Measurements from ENCODE around the gene MANSC4. TPM values are rescaled to one million over a fixed set of nuclear protein-coding genes. Genes with fewer than 3 reads are reported as not detected.
"Not testable (repeated sequence)": the region's sequence is repeated elsewhere in the genome, so short reads cannot be mapped to it uniquely, and the experiment has no call there.

MANSC4 gene
- total RNA-seq, 2 experiments from 2014 or later, result not detected

DNA sequence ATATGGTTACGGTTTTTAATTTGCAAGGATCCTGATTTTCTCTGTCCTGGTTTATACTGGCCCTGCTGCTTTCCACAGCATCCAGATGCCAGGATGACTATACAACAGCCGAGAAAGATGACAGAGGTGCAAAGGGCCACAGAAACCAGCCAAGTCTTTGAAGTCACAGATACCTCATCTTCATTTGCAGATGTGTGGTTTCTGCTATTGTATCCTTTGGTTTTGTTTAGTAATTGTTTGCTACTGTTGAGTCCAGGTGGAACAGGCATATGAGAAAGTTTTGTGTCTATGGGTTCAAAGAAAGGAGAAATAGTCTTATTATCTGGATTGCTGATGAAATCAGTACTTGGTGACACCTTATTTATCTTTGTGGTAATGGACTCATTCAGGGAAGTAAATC lies 17.3 kb downstream of the MANSC4 start:
- H3K27ac Mint-ChIP-seq, result no peak overlapping the region
- no peak overlapping the region for H3K4me3 Mint-ChIP-seq
- no peaks in the 10 kb centered on the region for H3K9me3 Mint-ChIP-seq
- peaks cover 19% of the 10 kb centered on the region for H3K4me1 Mint-ChIP-seq
- H3K36me3 Mint-ChIP-seq, result peaks cover 2% of the 10 kb centered on the region
- no peaks in the 10 kb centered on the region for H3K27me3 Mint-ChIP-seq
- peak; percentile 72 for ATAC-seq (ENCODE audit: low read depth)
- DNase-seq, result no peak
- POLR2A ChIA-PET, result no interaction called here

DNA sequence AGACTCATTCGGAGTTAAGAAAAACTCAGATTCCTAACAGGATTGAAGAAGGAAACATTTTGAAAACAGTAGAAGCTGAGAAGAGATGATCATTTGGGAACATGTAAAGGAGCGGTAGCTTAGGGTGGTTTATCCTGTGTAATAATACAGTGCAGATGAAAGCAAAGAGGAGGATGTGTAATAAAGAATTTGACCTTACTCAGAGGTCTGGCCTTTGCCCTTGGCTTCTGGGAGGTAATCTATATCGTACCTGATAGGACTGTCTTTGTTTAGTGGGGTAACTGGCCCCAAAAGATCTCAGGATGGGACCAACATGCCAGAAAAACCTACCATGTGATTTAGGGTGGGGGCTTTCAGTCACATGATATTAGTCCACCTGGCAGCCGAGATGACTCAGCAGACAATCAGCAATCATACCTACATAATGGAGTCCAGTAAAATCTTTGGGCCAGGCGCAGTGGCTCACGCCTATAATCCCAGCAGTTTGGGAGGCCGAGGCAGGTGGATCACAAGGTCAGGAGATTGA lies 23.3 kb downstream of the MANSC4 start:
- POLR2A ChIA-PET, result no interaction called here
- ATAC-seq (ENCODE audit: low read depth), result no peak
- Mint-ChIP-seq H3K36me3 (peaks cover 14% of the 10 kb centered on the region), H3K27ac (no peak overlapping the region), H3K4me1 (peaks cover 2% of the 10 kb centered on the region), H3K9me3 (no peaks in the 10 kb centered on the region), H3K4me3 (no peak overlapping the region), H3K27me3 (no peaks in the 10 kb centered on the region)
- no peak for DNase-seq

DNA sequence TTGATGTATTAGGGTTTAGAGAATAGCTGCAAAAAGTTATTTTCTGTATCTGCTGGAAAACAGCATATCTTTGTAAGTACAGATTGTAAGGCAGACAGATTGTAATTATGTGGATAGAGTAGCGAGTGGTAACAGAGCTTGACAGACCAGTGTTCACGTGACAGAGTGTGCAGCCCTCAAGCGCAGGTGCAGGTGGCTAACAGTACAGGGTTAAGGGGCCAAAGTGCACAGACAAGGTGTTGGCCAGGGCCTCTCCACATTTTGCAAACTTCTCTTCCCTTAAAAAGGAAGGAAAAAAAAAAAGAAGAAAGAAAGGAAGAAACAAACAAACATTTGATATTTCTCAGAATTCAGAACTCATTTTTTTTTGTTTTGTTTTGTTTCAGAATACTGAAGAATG lies 25.2 kb downstream of the MANSC4 start:
- POLR2A ChIA-PET, result interaction anchor here (1.3 kb wide), 1 partner anchor 26 kb away, joined by 3 read pairs; no protein-coding TSS in a partner anchor
- H3K27ac Mint-ChIP-seq, result no peak overlapping the region
- H3K4me1 Mint-ChIP-seq, result no peaks in the 10 kb centered on the region

DNA sequence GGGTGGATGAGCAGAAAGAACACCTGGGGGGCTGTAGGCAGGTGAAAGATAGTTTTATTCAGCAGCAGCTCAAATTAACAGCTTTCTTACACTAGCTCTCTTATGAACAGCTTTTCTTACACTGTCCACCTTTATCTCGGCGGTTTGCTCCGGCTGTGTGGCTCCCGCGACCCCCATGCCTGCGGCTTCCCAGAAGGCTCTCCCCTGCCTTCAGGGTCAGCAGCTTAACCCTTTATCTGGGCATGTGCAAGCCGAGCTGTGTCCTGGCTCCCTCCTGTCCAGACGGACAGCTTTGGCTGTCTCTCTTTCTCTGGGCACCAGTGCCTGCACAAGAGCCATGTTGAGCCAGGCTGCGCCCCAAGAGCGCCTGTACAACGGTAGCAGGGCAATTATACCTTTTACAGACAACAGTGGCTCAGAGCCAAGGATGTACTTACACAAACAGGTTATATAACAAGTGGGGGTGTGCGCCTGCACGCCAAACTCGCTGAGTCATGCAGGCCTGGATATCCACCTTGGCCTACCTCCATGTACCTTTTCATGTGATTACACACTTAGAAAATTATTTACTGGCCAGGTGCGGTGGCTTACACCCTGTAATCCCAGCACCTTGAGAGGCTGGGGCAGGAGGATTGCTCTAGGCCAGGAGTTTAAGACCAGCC lies 28.5 kb downstream of the MANSC4 start:
- no peaks in the 10 kb centered on the region for H3K27me3 Mint-ChIP-seq
- no peak overlapping the region for H3K27ac Mint-ChIP-seq
- DNase-seq (no peak), ATAC-seq (ENCODE audit: low read depth) (no peak)
- no peak overlapping the region for H3K4me3 Mint-ChIP-seq
- POLR2A ChIA-PET, result no interaction called here
- no peaks in the 10 kb centered on the region for H3K9me3 Mint-ChIP-seq
- peaks cover 3% of the 10 kb centered on the region for H3K4me1 Mint-ChIP-seq
- H3K36me3 Mint-ChIP-seq, result peaks cover 12% of the 10 kb centered on the region

More for the DNA sequence above, 25.2 kb downstream of the MANSC4 start:
- Mint-ChIP-seq H3K4me3 (no peak overlapping the region), H3K36me3 (peaks cover 14% of the 10 kb centered on the region), H3K27me3 (no peaks in the 10 kb centered on the region), H3K9me3 (no peaks in the 10 kb centered on the region)
- DNase-seq, result no peak
- no peak for ATAC-seq (ENCODE audit: low read depth)

DNA sequence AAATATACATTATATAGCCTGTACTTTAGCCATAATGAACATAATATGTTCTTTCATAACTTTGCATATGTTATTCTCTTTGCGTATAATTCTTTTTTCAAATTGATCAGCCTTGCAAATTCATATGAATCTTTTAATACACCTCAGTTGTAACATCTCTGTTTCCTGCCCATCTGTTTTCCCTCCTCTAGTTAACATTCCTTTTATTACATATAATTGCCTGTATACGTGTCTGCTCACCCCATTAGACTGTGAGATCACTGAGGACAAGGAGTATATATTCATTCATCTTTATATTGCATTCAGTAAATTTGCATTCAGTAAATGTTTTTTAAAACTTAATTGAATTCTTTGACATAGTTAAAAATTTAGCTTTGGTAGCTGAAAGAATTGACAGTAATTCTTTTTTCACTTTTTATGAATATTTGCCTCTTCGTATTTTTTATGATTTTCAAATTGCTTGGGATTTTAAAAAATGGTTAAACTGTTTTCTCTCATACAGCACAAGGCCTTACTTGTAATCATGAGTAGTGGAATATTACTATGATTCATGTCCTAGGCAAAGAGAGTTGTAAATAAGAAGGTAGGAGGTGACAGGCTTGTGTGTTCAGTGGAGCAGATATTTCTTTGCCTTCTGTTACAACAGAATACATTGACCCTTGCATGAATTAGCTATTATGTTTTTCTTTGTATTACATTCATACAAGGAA lies 32.8 kb downstream of the MANSC4 start:
- H3K9me3 Mint-ChIP-seq, result no peaks in the 10 kb centered on the region
- DNase-seq (no peak), ATAC-seq (ENCODE audit: low read depth) (no peak)
- H3K4me3 Mint-ChIP-seq, result no peak overlapping the region
- H3K4me1 Mint-ChIP-seq, result peaks cover 4% of the 10 kb centered on the region
- H3K27ac Mint-ChIP-seq, result no peak overlapping the region
- POLR2A ChIA-PET, result no interaction called here
- H3K27me3 Mint-ChIP-seq, result no peaks in the 10 kb centered on the region
- H3K36me3 Mint-ChIP-seq, result peaks cover 27% of the 10 kb centered on the region

DNA sequence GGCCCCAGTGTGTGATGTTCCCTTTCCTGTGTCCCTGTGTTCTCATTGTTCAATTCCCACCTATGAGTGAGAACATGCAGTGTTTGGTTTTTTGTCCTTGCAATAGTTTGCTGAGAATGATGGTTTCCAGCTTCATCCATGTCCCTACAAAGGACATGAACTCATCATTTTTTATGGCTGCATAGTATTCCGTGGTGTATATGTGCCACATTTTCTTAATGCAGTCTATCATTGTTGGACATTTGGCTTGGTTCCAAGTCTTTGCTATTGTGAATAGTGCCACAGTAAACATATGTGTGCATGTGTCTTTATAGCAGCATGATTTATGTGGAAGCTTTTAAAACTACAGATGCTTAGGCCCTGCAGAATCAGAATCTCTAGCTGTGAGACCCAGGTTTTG lies 34.3 kb downstream of the MANSC4 start:
- H3K4me3 Mint-ChIP-seq; H3K27ac Mint-ChIP-seq; POLR2A ChIA-PET; DNase-seq; H3K27me3 Mint-ChIP-seq; ATAC-seq (ENCODE audit: low read depth); H3K9me3 Mint-ChIP-seq; H3K4me1 Mint-ChIP-seq: not testable (repeated sequence)
- peaks cover 28% of the 10 kb centered on the region for H3K36me3 Mint-ChIP-seq

DNA sequence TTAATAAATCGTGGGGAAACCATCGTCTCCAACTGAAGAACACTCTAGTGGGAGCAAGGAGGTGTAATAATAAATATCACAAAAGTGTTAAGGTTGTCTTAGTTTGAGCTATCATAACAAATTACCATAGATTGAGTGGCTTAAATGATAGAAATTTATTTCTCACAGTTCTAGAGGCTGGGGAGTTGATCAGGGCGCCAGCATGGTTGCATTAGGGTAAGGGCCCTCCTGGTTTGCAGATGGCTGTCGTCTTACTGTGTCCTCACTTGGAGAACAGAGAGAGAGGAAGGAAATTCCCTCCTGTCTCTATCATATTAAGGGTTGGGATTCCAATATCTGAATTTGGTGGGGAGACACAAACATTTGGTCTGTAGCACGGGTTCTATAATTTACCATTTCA lies 36.4 kb downstream of the MANSC4 start:
- Mint-ChIP-seq H3K36me3 (peaks cover 30% of the 10 kb centered on the region), H3K27ac (no peak overlapping the region), H3K4me3 (no peak overlapping the region), H3K4me1 (peaks cover 9% of the 10 kb centered on the region), H3K27me3 (no peaks in the 10 kb centered on the region), H3K9me3 (no peaks in the 10 kb centered on the region)
- ATAC-seq (ENCODE audit: low read depth) (no peak), DNase-seq (no peak)
- POLR2A ChIA-PET, result no interaction called here

DNA sequence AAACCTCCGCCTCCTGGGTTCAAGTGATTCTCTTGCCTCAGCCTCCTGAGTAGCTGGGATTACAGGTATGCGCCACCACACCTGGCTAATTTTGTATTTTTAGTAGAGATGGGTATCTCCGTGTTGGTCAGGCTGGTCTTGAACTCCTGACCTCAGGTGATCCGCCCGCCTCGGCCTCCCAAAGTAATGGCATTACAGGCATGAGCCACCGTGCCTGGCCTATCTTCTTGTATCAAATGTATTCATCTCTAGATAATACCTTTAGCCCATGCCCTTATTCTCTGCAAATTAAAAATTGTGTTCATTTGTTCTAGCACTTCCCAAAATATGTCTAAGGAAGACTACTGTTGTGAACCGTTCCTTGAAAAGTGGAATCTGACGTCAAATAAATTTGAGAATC lies 45.7 kb downstream of the MANSC4 start:
- peaks cover 13% of the 10 kb centered on the region for H3K36me3 Mint-ChIP-seq
- not testable (repeated sequence) for H3K4me3 Mint-ChIP-seq; H3K27ac Mint-ChIP-seq; H3K4me1 Mint-ChIP-seq; DNase-seq; ATAC-seq (ENCODE audit: low read depth); H3K27me3 Mint-ChIP-seq; H3K9me3 Mint-ChIP-seq
- POLR2A ChIA-PET, result interaction anchor here (0.6 kb wide), 1 partner anchor 96 kb away, joined by 3 read pairs; no protein-coding TSS in a partner anchor

DNA sequence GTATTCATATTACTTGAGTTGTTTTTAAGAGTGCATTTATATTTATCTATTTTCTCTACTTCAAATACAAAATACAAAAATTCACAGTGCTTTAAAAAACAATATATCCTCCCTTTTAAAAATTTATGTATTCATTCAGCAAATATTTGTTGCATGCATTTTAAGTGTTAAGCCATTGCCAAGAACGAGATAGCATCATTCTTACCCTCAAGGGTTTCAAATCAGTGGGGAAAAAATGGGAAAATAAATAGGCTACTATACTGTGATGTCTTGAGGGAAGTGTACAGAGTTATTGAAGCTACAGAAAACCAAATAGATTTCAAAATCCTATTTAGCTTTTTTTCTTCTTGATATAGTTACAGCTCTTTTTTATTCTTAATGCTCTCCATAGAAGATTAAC lies 46.2 kb downstream of the MANSC4 start:
- POLR2A ChIA-PET, result interaction anchor here (1.7 kb wide), 1 partner anchor 46 kb away, joined by 6 read pairs; the partner anchor contains the start of genes KLHL42 and MANSC4
- H3K36me3 Mint-ChIP-seq, result peaks cover 11% of the 10 kb centered on the region

DNA sequence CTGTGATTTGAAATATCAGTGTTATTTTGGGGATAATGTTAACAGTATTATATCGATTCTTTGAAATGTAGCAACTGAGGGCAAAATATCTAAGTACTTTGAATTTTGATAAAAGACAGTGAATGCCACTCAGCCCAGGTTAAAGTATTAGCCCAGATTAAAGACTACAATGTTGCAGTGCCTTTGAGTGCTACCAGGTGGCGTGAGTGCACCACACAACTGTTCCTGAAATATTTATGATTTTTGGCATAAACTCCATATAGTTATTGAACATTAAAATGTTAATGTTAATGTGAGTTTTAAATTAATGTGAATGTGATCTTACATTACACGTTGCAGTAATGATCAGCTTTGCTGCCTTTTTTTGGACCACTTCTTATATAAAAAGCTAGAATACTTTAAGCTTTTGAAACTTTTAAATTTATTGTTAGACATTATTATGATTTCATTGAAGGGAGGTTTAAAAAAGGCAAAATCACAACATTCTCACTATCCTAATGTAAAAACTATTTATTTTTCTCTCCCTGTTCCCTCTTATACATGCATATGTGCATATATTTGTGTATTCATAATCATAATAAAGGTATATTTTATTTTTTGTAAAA lies 46.9 kb downstream of the MANSC4 start:
- ATAC-seq (ENCODE audit: low read depth), result no peak
- POLR2A ChIA-PET, result interaction anchor here (1.7 kb wide), 1 partner anchor 47 kb away, joined by 6 read pairs; the partner anchor contains the start of genes KLHL42 and MANSC4
- peaks cover 9% of the 10 kb centered on the region for H3K36me3 Mint-ChIP-seq

More for the DNA sequence above, 46.2 kb downstream of the MANSC4 start:
- no peak overlapping the region for H3K4me3 Mint-ChIP-seq
- ATAC-seq (ENCODE audit: low read depth) (no peak), DNase-seq (no peak)
- H3K27ac Mint-ChIP-seq, result no peak overlapping the region
- H3K27me3 Mint-ChIP-seq, result no peaks in the 10 kb centered on the region
- no peaks in the 10 kb centered on the region for H3K4me1 Mint-ChIP-seq
- no peaks in the 10 kb centered on the region for H3K9me3 Mint-ChIP-seq

DNA sequence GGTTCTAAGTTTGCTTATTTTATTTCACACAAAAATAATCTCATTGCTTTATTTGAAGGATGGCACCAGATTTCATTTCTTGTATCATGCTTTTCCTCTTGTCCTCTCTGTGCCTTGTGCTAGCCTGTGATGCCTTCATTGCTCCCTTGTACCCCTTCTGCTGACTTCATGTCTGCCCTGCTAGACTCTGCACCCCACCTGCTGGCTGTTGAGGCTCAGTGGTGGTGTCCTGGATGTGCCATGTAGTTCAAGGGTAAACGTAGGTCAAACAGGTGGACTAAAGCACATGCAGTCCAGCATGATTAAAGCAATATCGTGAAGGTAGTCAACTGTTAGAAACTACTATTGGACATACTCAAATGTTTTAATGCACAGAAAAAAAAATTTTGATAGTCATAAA lies 47.8 kb downstream of the MANSC4 start:
- POLR2A ChIA-PET, result interaction anchor here (1.7 kb wide), 1 partner anchor 47 kb away, joined by 6 read pairs; the partner anchor contains the start of genes KLHL42 and MANSC4
- no peak for DNase-seq
- Mint-ChIP-seq H3K4me3 (no peak overlapping the region), H3K36me3 (peaks cover 6% of the 10 kb centered on the region), H3K4me1 (no peaks in the 10 kb centered on the region), H3K27ac (no peak overlapping the region), H3K27me3 (no peaks in the 10 kb centered on the region), H3K9me3 (no peaks in the 10 kb centered on the region)
- ATAC-seq (ENCODE audit: low read depth), result peak; percentile 52

More for the DNA sequence above, 46.9 kb downstream of the MANSC4 start:
- no peaks in the 10 kb centered on the region for H3K27me3 Mint-ChIP-seq
- H3K4me1 Mint-ChIP-seq, result no peaks in the 10 kb centered on the region
- H3K4me3 Mint-ChIP-seq, result no peak overlapping the region
- no peak overlapping the region for H3K27ac Mint-ChIP-seq
- no peak for DNase-seq
- no peaks in the 10 kb centered on the region for H3K9me3 Mint-ChIP-seq

DNA sequence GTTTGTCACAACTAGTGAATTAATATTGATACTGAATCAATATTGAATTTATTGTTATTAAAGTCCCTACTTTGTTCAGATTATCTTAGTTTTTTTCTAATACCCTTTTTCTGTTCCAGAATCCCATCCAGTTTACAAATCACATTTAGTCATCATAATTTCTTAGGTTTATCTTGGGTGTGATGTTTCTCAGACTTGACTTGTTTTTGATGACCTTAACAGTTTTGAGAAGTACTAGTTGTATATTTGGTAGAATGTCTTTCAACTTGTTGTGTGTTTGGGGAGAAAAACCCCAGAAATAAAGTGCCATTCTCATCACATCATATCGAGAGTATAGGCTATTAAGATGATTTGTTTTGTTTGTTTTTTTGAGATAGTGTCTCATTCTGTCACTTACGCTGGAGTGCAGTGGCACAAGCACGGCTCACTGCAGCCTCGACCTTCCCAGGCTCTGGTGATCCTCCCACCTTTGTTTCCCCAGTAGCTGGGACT lies 49.9 kb downstream of the MANSC4 start:
- no peak for ATAC-seq (ENCODE audit: low read depth)
- Mint-ChIP-seq H3K4me3 (no peak overlapping the region), H3K27ac (no peak overlapping the region), H3K27me3 (no peaks in the 10 kb centered on the region), H3K36me3 (peaks cover 13% of the 10 kb centered on the region), H3K4me1 (no peaks in the 10 kb centered on the region), H3K9me3 (no peaks in the 10 kb centered on the region)
- POLR2A ChIA-PET, result no interaction called here
- DNase-seq, result no peak

DNA sequence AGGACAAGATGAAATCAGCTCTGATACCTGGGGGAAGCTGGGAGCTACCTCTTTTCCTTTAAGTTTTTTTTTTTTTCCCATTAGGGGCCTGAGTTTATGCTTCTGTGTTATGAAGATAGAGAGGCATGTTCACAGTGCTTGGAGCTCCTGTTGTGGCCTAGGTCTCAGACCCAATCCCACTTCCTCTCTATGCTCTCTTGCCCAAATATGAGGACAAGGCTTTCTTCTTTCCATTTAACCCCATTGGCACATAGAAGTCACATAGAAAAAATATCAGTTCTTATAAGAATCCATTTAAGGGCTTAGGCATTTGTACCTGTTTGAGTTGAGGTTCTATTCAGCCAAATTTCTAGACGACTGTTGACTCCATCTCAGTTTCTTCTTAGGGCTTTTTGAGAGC lies 56.8 kb downstream of the MANSC4 start:
- ATAC-seq (ENCODE audit: low read depth) (no peak), DNase-seq (no peak)
- H3K27me3 Mint-ChIP-seq, result no peaks in the 10 kb centered on the region
- H3K27ac Mint-ChIP-seq, result peak overlapping the region; percentile 6
- no peak overlapping the region for H3K4me3 Mint-ChIP-seq
- peaks cover 12% of the 10 kb centered on the region for H3K36me3 Mint-ChIP-seq
- no peaks in the 10 kb centered on the region for H3K9me3 Mint-ChIP-seq
- POLR2A ChIA-PET, result no interaction called here
- H3K4me1 Mint-ChIP-seq, result peaks cover 12% of the 10 kb centered on the region
